Measurements from ENCODE around the gene GPR137.

The GPR137 gene

GRCh38 chr11:64246871-64247728 is 38.5 kb upstream of the GPR137 start, which contains the start of gene PPP1R14B:
Gene PPP1R14B (minus strand): TSS chr11:64246943. CDS start chr11:64246673, 270 bp downstream.
- peak; percentile 44 for DNase-seq (ENCODE audit: extremely low read depth, low read depth)
- no peak; the same call in 1 of the 2 replicates for TF ChIP-seq CTCF (IDR thresholded peaks at IDR 0.05; ENCODE audit: low read depth, low read length)

- DNase-seq (ENCODE audit: extremely low read depth, low read depth), result no peak
- TF ChIP-seq CTCF (IDR thresholded peaks at IDR 0.05; ENCODE audit: low read depth, low read length), result no peak
These were observed 37.7 kb upstream of the GPR137 start for GRCh38 chr11:64247729-64248531.

GRCh38 chr11:64248578-64248977 is 37.1 kb upstream of the GPR137 start:
- DNase-seq (ENCODE audit: extremely low read depth, low read depth), result no peak
- TF ChIP-seq CTCF (IDR thresholded peaks at IDR 0.05; ENCODE audit: low read depth, low read length), result no peak

GRCh38 chr11:64249038-64249437 is 36.6 kb upstream of the GPR137 start:
- TF ChIP-seq CTCF (IDR thresholded peaks at IDR 0.05; ENCODE audit: low read depth, low read length), result no peak
- DNase-seq (ENCODE audit: extremely low read depth, low read depth), result no peak

- no peak for TF ChIP-seq CTCF (IDR thresholded peaks at IDR 0.05; ENCODE audit: low read depth, low read length)
- no peak for DNase-seq (ENCODE audit: extremely low read depth, low read depth)
These were observed 35.9 kb upstream of the GPR137 start for GRCh38 chr11:64249563-64250414.

GRCh38 chr11:64250415-64251015 is 35.1 kb upstream of the GPR137 start:
- no peak for TF ChIP-seq CTCF (IDR thresholded peaks at IDR 0.05; ENCODE audit: low read depth, low read length)
- no peak for DNase-seq (ENCODE audit: extremely low read depth, low read depth)

Measured in AG09319 (cell line).